ENCODE data around the gene TICRR. TPM values are rescaled to one million over a fixed set of nuclear protein-coding genes. Genes with fewer than 3 reads are reported as not detected.

TICRR gene
- total and polyA plus RNA-seq, 2 of the 13 experiments (the other 11 are each of a cell fraction or from before 2014, with no cell fraction given): 4.1 to 14.3 TPM

DNA sequence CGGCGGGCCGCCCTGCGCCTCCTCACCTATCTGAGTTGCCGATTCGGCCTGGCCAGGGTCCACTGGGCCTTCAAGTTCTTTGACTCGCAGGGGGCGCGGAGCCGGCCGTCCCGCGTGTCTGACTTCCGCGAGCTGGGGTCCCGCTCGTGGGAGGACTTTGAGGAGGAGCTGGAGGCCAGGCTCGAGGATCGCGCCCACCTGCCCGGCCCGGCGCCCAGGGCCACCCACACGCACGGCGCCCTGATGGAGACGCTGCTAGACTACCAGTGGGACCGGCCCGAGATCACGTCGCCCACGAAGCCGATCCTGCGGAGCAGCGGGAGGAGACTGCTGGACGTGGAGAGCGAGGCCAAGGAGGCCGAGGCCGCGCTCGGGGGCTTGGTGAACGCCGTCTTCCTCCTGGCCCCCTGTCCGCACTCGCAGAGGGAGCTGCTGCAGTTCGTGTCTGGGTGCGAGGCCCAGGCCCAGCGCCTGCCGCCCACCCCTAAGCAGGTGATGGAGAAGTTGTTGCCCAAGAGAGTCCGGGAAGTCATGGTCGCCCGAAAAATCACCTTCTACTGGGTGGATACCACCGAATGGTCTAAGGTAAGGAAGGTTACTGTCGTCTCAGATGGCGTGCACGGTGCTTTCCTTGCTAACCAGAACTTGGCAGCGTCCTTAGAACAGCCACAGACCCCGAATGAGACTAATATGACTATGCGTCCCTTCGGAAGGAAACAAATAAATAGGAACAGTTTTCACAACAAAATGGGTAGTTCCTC, 567 bp downstream of the TICRR start (continued):
- TF ChIP-seq ZFP36 (IDR thresholded peaks at IDR 0.05; ENCODE audit: borderline replicate concordance, low read depth, low read length, partially characterized antibody) (no peak), RXRA (CRISPR knock-in tag; IDR thresholded peaks at IDR 0.05) (no peak), SUZ12 (IDR thresholded peaks at IDR 0.05; ENCODE audit: low read depth, low read length) (no peak), TMF1 (CRISPR knock-in tag; IDR thresholded peaks at IDR 0.05; ENCODE audit: low read depth) (no peak), ETV6 (CRISPR knock-in tag; conservative IDR thresholded peaks at IDR 0.05) (no peak), JDP2 (CRISPR knock-in tag; IDR thresholded peaks at IDR 0.05; ENCODE audit: borderline replicate concordance) (no peak), ZNF790 (CRISPR knock-in tag; IDR thresholded peaks at IDR 0.05; ENCODE audit: borderline replicate concordance) (peak; percentile 77; the same call in 1 of the 2 replicates), ZNF563 (CRISPR knock-in tag; IDR thresholded peaks at IDR 0.05) (0 out of 2 replicates have a peak, but pooled peaks have one; percentile 40), ZKSCAN1 (IDR thresholded peaks at IDR 0.05; ENCODE audit: low read length) (no peak), ZMYM4 (CRISPR knock-in tag; IDR thresholded peaks at IDR 0.05) (no peak), YEATS4 (CRISPR knock-in tag; IDR thresholded peaks at IDR 0.05; ENCODE audit: borderline replicate concordance) (0 out of 2 replicates have a peak, but pooled peaks have one; percentile 44), MIER3 (CRISPR knock-in tag; IDR thresholded peaks at IDR 0.05; ENCODE audit: borderline replicate concordance) (no peak), SAFB2 (CRISPR knock-in tag; IDR thresholded peaks at IDR 0.05; ENCODE audit: borderline replicate concordance, low read depth) (no peak), TGIF2 (CRISPR knock-in tag; IDR thresholded peaks at IDR 0.05) (no peak; the same call in 1 of the 2 replicates), ZNF629 (CRISPR knock-in tag; conservative IDR thresholded peaks at IDR 0.05) (no peak), ZSCAN22 (CRISPR knock-in tag; IDR thresholded peaks at IDR 0.05) (no peak), MYC (CRISPR knock-in tag; IDR thresholded peaks at IDR 0.05; ENCODE audit: borderline replicate concordance) (no peak), NFYB (CRISPR knock-in tag; IDR thresholded peaks at IDR 0.05) (no peak), KLF9 (CRISPR knock-in tag; IDR thresholded peaks at IDR 0.05; ENCODE audit: low read depth) (no peak), ARNT2 (CRISPR knock-in tag; IDR thresholded peaks at IDR 0.05; ENCODE audit: low read depth) (no peak), ZNF672 (CRISPR knock-in tag; IDR thresholded peaks at IDR 0.05) (no peak), MZF1 (CRISPR knock-in tag; IDR thresholded peaks at IDR 0.05; ENCODE audit: borderline replicate concordance) (no peak), ZBTB20 (CRISPR knock-in tag; IDR thresholded peaks at IDR 0.05; ENCODE audit: borderline replicate concordance, low read depth) (no peak), NR2F2 (IDR thresholded peaks at IDR 0.05; ENCODE audit: borderline replicate concordance, low read depth) (no peak), ESRRA (CRISPR knock-in tag; IDR thresholded peaks at IDR 0.05; ENCODE audit: low read depth) (0 out of 2 replicates have a peak, but pooled peaks have one; percentile 23), TOE1 (CRISPR knock-in tag; IDR thresholded peaks at IDR 0.05) (no peak)
- TF ChIP-seq, protein P1, sequence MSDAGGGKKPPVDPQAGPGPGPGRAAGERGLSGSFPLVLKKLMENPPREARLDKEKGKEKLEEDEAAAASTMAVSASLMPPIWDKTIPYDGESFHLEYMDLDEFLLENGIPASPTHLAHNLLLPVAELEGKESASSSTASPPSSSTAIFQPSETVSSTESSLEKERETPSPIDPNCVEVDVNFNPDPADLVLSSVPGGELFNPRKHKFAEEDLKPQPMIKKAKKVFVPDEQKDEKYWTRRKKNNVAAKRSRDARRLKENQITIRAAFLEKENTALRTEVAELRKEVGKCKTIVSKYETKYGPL (CRISPR knock-in tag; IDR thresholded peaks at IDR 0.05): no peak
- TF ChIP-seq, protein P2, sequence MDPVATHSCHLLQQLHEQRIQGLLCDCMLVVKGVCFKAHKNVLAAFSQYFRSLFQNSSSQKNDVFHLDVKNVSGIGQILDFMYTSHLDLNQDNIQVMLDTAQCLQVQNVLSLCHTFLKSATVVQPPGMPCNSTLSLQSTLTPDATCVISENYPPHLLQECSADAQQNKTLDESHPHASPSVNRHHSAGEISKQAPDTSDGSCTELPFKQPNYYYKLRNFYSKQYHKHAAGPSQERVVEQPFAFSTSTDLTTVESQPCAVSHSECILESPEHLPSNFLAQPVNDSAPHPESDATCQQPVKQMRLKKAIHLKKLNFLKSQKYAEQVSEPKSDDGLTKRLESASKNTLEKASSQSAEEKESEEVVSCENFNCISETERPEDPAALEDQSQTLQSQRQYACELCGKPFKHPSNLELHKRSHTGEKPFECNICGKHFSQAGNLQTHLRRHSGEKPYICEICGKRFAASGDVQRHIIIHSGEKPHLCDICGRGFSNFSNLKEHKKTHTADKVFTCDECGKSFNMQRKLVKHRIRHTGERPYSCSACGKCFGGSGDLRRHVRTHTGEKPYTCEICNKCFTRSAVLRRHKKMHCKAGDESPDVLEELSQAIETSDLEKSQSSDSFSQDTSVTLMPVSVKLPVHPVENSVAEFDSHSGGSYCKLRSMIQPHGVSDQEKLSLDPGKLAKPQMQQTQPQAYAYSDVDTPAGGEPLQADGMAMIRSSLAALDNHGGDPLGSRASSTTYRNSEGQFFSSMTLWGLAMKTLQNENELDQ (CRISPR knock-in tag; IDR thresholded peaks at IDR 0.05; ENCODE audit: borderline replicate concordance): no peak
- TF ChIP-seq, protein P3, sequence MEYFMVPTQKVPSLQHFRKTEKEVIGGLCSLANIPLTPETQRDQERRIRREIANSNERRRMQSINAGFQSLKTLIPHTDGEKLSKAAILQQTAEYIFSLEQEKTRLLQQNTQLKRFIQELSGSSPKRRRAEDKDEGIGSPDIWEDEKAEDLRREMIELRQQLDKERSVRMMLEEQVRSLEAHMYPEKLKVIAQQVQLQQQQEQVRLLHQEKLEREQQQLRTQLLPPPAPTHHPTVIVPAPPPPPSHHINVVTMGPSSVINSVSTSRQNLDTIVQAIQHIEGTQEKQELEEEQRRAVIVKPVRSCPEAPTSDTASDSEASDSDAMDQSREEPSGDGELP (IDR thresholded peaks at IDR 0.05; ENCODE audit: borderline replicate concordance, low read depth): no peak
